Body of pancreas (tissue), 4 donors: ENCODE measurements around the gene SHH. TPM values are rescaled to one million over a fixed set of nuclear protein-coding genes. Genes with fewer than 3 reads are reported as not detected.

Source experiments
- ATAC-seq: fragments of 150-250 bp; one replicate; pipeline ENCODE4 v1.9.1; 2016
- DNase-seq, 4 donors: peaks; one replicate each; pipeline ENCODE4 v3.0.0-alpha.2; 2019
- H3K27ac ChIP-seq, 4 donors: fragments of 200-600 bp; sonication (generic); 1 replicate in 3 of 4; 2 replicates in 1 of 4; pipeline versions ENCODE4 v1.5.1 to v1.6.1; 2016 to 2019; ENCODE audit warnings: mild to moderate bottlenecking in 1 of 4, mixed read lengths in 1 of 4, moderate library complexity in 1 of 4
- H3K27me3 ChIP-seq, 2 donors: fragments of 200-600 bp; sonication (generic); one replicate each; pipeline ENCODE4 v1.6.0; 2016; ENCODE audit warnings: mild to moderate bottlenecking in 1 of 2
- H3K36me3 ChIP-seq, 2 donors: fragments of 200-600 bp; sonication (generic); replicated peaks in 1 of 2; 2 replicates each; pipeline ENCODE4 v1.5.1; 2016; ENCODE audit warnings: low read depth in 2 of 2; ENCODE audit not compliant: insufficient read depth in 1 of 2
- H3K4me1 ChIP-seq: fragments of 200-600 bp; sonication (generic); one replicate; pipeline ENCODE4 v1.6.0; 2016
- H3K4me3 ChIP-seq, 2 donors: fragments of 200-600 bp; sonication (generic); 1 replicate in 1 of 2; 2 replicates in 1 of 2; pipeline ENCODE4 v1.5.1; 2016 to 2019
- H3K9me3 ChIP-seq, 3 donors: fragments of 200-600 bp; sonication (generic); 1 replicate in 2 of 3; 2 replicates in 1 of 3; pipeline ENCODE4 v1.5.1; 2016
- CTCF ChIP-seq, 7 experiments: fragments of 450-650 bp in 4 of 7; fragments of 200-600 bp in 3 of 7; sonication (generic) in 3 of 7; IDR thresholded peaks; one replicate each; pipeline ENCODE4 v1.5.1; 2016 to 2019; ENCODE audit warnings: antibody characterized with exemption in 7 of 7
- POLR2A ChIP-seq, 3 donors: fragments of 450-650 bp; IDR thresholded peaks; one replicate each; pipeline ENCODE4 v1.6.1; 2016; ENCODE audit warnings: antibody characterized with exemption in 3 of 3, mild to moderate bottlenecking in 2 of 3
- WGBS, 2 donors: methylation state at CpG; one replicate each; pipeline ENCODE4 v1.1.5; 2017; 5-methylcytosine and 5-hydroxymethylcytosine counted together
- intact Hi-C: fragments of 100-400 bp; cut with DNase I; formaldehyde crosslinking; loops from one replicate; pipeline ENCODE4 v1.15.1; 2023
- total RNA-seq, 2 donors: library from RNA; depleted of rRNA; stranded (reverse); fragments of >200 nt; gene quantifications; one replicate each; pipeline ENCODE4 v1.1.0, GENCODE V29; 2016

SHH gene
- total RNA-seq, 2 donors from 2014 or later, result 0.33 to 0.78 TPM

GRCh38 chr7:155794196-155794595 is 18.1 kb downstream of the SHH start:
- Histone ChIP-seq H3K9me3 (no peaks in the 10 kb centered on the region), H3K4me3 (no peak overlapping the region), H3K27ac (no peak overlapping the region), H3K4me1 (peaks cover 8% of the 10 kb centered on the region), H3K36me3 (no peaks in the 10 kb centered on the region), H3K27me3 (peaks cover 0 to 3% of the 10 kb centered on the region in 2 donors)
- WGBS, 2 donors, result 69 to 85% methylated on average over 9 of the region's 9 CpGs
- intact Hi-C loops, result no loop called here
- DNase-seq, result no peak
- TF ChIP-seq POLR2A (IDR thresholded peaks at IDR 0.05), result no peak
- no peak for TF ChIP-seq CTCF (IDR thresholded peaks at IDR 0.05)
- ATAC-seq, result no peak

- H3K27ac ChIP-seq, result no peak overlapping the region
- DNase-seq (no peak), ATAC-seq (no peak)
- no peak overlapping the region for H3K4me3 ChIP-seq
- no peaks in the 10 kb centered on the region for H3K9me3 ChIP-seq
- H3K4me1 ChIP-seq, result peaks cover 8% of the 10 kb centered on the region
- H3K27me3 ChIP-seq, result peaks cover 0 to 3% of the 10 kb centered on the region in 2 donors
- WGBS, 2 donors, result 73 to 85% methylated on average over 1 to 4 of the region's 4 CpGs
- TF ChIP-seq POLR2A (IDR thresholded peaks at IDR 0.05) (no peak), CTCF (IDR thresholded peaks at IDR 0.05) (no peak)
- intact Hi-C loops, result no loop called here
- H3K36me3 ChIP-seq, result no peaks in the 10 kb centered on the region
These were observed 18.5 kb downstream of the SHH start for GRCh38 chr7:155793720-155794119.

DNA sequence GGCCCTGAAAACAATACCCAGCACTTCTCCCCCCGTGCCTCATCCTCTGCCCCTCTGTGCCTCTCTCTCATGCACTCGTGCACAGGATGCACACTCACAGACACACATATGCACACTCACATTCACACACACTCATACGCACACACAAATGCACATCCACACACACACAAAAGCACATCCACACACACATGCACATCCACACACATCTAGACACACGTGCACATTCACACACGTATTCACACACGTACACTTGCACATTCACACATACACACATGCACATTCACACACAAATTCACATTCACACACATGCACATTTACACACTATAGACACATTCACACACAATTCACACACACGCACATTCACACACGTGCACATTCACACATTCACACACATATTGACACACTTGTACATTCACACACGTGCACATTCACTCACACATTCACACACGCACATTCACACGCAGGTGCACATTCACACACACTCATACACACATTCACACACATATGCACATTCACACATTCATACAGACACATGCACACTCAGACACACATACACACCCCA is 19.2 kb downstream of the SHH start:
- Histone ChIP-seq H3K27ac (no peak overlapping the region), H3K27me3 (peaks cover 0 to 3% of the 10 kb centered on the region in 2 donors), H3K4me3 (no peak overlapping the region), H3K9me3 (no peaks in the 10 kb centered on the region), H3K4me1 (peaks cover 8% of the 10 kb centered on the region), H3K36me3 (no peaks in the 10 kb centered on the region)
- WGBS, 2 donors, result 73 to 75% methylated on average over 11 of the region's 11 CpGs
- intact Hi-C loops, result no loop called here
- TF ChIP-seq CTCF (IDR thresholded peaks at IDR 0.05) (no peak), POLR2A (IDR thresholded peaks at IDR 0.05) (no peak)
- DNase-seq (no peak), ATAC-seq (no peak)

- intact Hi-C loops, result no loop called here
These were observed 19.8 kb downstream of the SHH start for GRCh38 chr7:155792315-155792960.

More at GRCh38 chr7:155792315-155792960, 19.8 kb downstream of the SHH start:
- ATAC-seq, result no peak
- no peak overlapping the region for H3K27ac ChIP-seq
- DNase-seq, result no peak
- no peak overlapping the region for H3K4me3 ChIP-seq
- H3K36me3 ChIP-seq, result no peaks in the 10 kb centered on the region
- peaks cover 0 to 3% of the 10 kb centered on the region in 2 donors for H3K27me3 ChIP-seq
- peaks cover 8% of the 10 kb centered on the region for H3K4me1 ChIP-seq
- H3K9me3 ChIP-seq, result no peaks in the 10 kb centered on the region
- no peak for TF ChIP-seq CTCF (IDR thresholded peaks at IDR 0.05)
- no peak for TF ChIP-seq POLR2A (IDR thresholded peaks at IDR 0.05)
- WGBS, 2 donors, result 83 to 85% methylated on average over 14 of the region's 14 CpGs
